DND-41 (cell line): ENCODE data around the gene CTBP1.
A peak's percentile ranks its signal among the peaks of the same experiment; 100 is the strongest.

Experiments used
- ATAC-seq: fragments of 200-7000 bp; cut with Tn5 transposase; 3 replicates; pipeline ENCODE4 v1.9.1; 2021; ENCODE audit warnings: low read depth; ENCODE audit not compliant: insufficient read depth
- DNase-seq: peaks from one replicate; pipeline ENCODE4 v3.0.0-alpha.2; 2020
- H2AFZ ChIP-seq: 2 replicates; pipeline ENCODE4 v1.6.0; 2012; ENCODE audit warnings: low read depth, low read length
- H3K27ac ChIP-seq: 2 replicates; pipeline ENCODE4 v1.5.1; 2012; ENCODE audit warnings: low read length, inconsistent platforms
- H3K27me3 ChIP-seq: fragments of 200-600 bp; sonication (generic); 2 replicates; pipeline ENCODE4 v1.6.0; 2012; ENCODE audit warnings: low read length, mild to moderate bottlenecking, inconsistent platforms; ENCODE audit not compliant: insufficient read depth, poor library complexity
- H3K36me3 ChIP-seq: 2 replicates; pipeline ENCODE4 v1.5.1; 2012; ENCODE audit warnings: low read length, inconsistent platforms; ENCODE audit not compliant: insufficient read depth
- H3K4me1 ChIP-seq: 2 replicates; pipeline ENCODE4 v1.5.1; 2012; ENCODE audit warnings: mild to moderate bottlenecking, low read length; ENCODE audit not compliant: insufficient read depth
- H3K4me2 ChIP-seq: 2 replicates; pipeline ENCODE4 v1.6.0; 2012; ENCODE audit warnings: mild to moderate bottlenecking, moderate library complexity, low read length, inconsistent platforms; ENCODE audit not compliant: insufficient read depth
- H3K4me3 ChIP-seq, 2 experiments: fragments of 200-600 bp in 1 of 2; shearing (Covaris generic) in 1 of 2; 2 replicates each; pipeline ENCODE4 v1.5.1; 2012 to 2016; ENCODE audit warnings: inconsistent platforms in 2 of 2, low read length in 2 of 2, mild to moderate bottlenecking in 2 of 2, low read depth in 1 of 2, moderate library complexity in 1 of 2
- H3K79me2 ChIP-seq: 2 replicates; pipeline ENCODE4 v1.6.0; 2012; ENCODE audit warnings: low read length, inconsistent platforms; ENCODE audit not compliant: insufficient read depth
- H3K9ac ChIP-seq: 2 replicates; pipeline ENCODE4 v1.6.0; 2012; ENCODE audit warnings: low read depth, mild to moderate bottlenecking, inconsistent platforms, low read length, moderate library complexity
- H3K9me3 ChIP-seq: 2 replicates; pipeline ENCODE4 v1.5.1; 2012; ENCODE audit warnings: low read length, moderate library complexity, mild to moderate bottlenecking, inconsistent platforms; ENCODE audit not compliant: insufficient read depth, severe bottlenecking
- H4K20me1 ChIP-seq: 2 replicates; pipeline ENCODE4 v1.6.0; 2012; ENCODE audit warnings: low read length; ENCODE audit not compliant: insufficient read depth
- EZH2 ChIP-seq: IDR thresholded peaks from 3 replicates; pipeline ENCODE4 v1.6.1; 2012; ENCODE audit warnings: borderline replicate concordance, low read depth, mild to moderate bottlenecking, moderate library complexity, low read length, inconsistent platforms; ENCODE audit not compliant: severe bottlenecking
- TF ChIP-seq, protein P1 (sequence below): IDR thresholded peaks from 2 replicates; pipeline ENCODE4 v1.5.1; 2012; ENCODE audit warnings: borderline replicate concordance, low read length, moderate library complexity, mild to moderate bottlenecking; ENCODE audit not compliant: poor library complexity, severe bottlenecking; ENCODE audit errors: extremely low read depth

The CTBP1 gene

DNA sequence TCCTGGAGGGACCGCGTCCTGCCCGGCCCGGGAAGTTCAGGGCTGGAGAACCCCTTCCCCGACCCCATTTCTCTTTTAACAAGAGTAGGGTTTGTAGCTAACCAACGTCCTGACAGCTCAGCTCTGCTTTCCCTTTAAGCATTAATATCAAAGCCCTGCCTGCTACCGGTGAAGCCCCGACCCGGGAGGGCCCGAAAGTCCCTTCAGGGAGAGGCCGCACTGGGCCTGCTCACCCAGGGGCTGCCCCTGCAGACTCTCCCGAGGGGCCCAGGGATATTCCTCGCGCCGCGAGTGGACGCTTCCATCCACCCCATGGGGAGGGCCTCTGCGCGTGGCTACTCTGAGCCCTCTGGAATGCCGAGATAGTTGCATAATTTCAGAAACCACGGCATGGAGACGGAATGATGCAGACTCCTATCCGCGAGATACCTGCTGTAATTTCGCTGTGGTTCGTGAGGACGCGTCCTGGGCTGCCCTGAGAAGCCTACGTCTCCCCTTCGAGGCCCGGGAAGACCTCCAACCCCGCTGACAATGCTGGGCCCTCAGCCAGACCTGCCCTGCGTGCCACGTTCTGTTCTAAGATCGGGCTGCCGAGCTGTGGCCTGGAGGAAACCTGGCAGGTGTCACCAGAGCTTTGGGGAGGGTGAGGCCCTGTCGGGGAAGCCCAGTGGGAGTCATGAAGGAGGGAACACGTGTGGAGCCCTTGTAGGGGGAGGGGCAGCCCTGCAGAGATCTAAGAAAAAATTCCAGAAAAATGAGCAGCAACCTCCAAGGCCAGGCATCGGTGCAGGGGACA lies 999 bp upstream of the CTBP1 start:
- DNase-seq (peak; percentile 52), ATAC-seq (no peak; the same call in 2 of the 3 replicates)
- Histone ChIP-seq H3K79me2 (peaks cover 60% of the 10 kb centered on the region), H3K4me2 (peak overlapping the region; percentile 80), H3K4me3 (peak overlapping the region; percentile 51 to 67), H3K9ac (peak overlapping the region; percentile 97), H3K4me1 (peaks cover 50% of the 10 kb centered on the region), H3K9me3 (peaks cover 5% of the 10 kb centered on the region), H2AFZ (peak overlapping the region; percentile 79), H3K27me3 (no peaks in the 10 kb centered on the region), H3K27ac (peak overlapping the region; percentile 88), H3K36me3 (peaks cover 61% of the 10 kb centered on the region), H4K20me1 (peaks cover 25% of the 10 kb centered on the region)
- no peak for TF ChIP-seq EZH2
- TF ChIP-seq, protein P1, sequence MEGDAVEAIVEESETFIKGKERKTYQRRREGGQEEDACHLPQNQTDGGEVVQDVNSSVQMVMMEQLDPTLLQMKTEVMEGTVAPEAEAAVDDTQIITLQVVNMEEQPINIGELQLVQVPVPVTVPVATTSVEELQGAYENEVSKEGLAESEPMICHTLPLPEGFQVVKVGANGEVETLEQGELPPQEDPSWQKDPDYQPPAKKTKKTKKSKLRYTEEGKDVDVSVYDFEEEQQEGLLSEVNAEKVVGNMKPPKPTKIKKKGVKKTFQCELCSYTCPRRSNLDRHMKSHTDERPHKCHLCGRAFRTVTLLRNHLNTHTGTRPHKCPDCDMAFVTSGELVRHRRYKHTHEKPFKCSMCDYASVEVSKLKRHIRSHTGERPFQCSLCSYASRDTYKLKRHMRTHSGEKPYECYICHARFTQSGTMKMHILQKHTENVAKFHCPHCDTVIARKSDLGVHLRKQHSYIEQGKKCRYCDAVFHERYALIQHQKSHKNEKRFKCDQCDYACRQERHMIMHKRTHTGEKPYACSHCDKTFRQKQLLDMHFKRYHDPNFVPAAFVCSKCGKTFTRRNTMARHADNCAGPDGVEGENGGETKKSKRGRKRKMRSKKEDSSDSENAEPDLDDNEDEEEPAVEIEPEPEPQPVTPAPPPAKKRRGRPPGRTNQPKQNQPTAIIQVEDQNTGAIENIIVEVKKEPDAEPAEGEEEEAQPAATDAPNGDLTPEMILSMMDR: no peak

DNA sequence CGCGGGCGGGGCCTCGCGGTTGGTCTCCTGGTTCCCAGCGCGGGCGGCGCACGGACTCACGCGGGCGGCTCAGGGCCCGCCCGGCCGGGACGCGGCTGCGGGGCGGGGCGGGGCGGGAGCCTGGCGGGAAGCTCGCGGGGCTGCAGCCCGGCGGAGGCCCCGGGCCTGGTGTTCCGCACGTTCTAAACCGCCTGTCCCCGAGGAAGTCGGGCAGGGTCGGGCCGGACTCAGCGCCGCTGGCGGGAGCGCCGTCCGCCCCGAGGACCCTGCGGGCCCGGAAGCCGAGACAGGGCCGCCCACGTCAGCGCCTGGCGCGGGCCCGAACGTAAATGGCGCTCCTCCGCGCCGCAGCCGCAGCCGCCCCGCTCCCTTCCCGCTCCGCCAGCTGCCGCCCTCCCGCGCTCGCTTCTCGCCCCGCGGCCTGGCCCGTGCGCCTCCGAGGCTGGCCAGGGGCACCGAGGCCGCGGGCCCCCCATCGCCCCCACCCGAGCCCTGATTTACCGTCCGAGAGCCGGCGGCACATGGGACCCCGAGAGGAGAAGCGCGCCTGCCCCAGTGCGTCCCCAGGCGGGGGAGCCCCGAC lies 309 bp upstream of the CTBP1 start:
- Histone ChIP-seq H3K9ac (peak overlapping the region; percentile 97), H3K4me3 (peak overlapping the region; percentile 51 to 67), H3K27me3 (no peaks in the 10 kb centered on the region), H3K9me3 (peaks cover 5% of the 10 kb centered on the region), H4K20me1 (peaks cover 32% of the 10 kb centered on the region), H2AFZ (peak overlapping the region; percentile 79), H3K4me2 (peak overlapping the region; percentile 80), H3K36me3 (peaks cover 68% of the 10 kb centered on the region), H3K4me1 (peaks cover 57% of the 10 kb centered on the region), H3K27ac (peak overlapping the region; percentile 88), H3K79me2 (peaks cover 67% of the 10 kb centered on the region)
- DNase-seq: peak; percentile 85
- peak; percentile 62 for ATAC-seq
- TF ChIP-seq EZH2: no peak
- TF ChIP-seq, protein P1: no peak

DNA sequence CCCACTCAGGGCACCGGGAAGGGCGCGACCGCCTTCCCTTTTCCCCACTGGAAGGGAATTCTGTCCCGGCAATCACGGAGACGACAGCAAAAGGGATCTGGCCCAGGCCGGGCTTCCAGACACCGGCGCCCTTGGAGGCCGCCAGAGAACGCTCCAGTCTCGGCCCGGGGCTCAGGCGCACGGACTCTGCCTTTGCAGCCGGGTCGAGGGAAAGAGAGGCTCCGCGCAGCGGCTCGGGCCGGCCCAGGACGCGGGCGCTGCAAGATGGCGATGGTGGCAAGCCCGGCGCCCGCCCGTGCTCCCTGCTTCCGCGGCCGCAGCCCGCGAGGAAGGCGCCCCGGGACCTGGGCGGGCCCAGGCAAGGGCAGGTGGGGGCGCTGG lies 1.1 kb downstream of the CTBP1 start:
- Histone ChIP-seq H3K36me3 (peaks cover 82% of the 10 kb centered on the region), H3K4me2 (peak overlapping the region; percentile 70), H3K27me3 (no peaks in the 10 kb centered on the region), H3K79me2 (peaks cover 81% of the 10 kb centered on the region), H3K9ac (peak overlapping the region; percentile 99), H3K9me3 (peaks cover under 1% of the 10 kb centered on the region), H3K27ac (peak overlapping the region; percentile 97), H4K20me1 (peaks cover 46% of the 10 kb centered on the region), H3K4me1 (peaks cover 57% of the 10 kb centered on the region), H3K4me3 (peak overlapping the region; percentile 93 to 96), H2AFZ (peak overlapping the region; percentile 68)
- no peak for TF ChIP-seq EZH2
- TF ChIP-seq, protein P1: no peak
- DNase-seq (no peak), ATAC-seq (peak; percentile 62)
